ENCODE measurements around the gene SLC9A8. TPM values are rescaled to one million over a fixed set of nuclear protein-coding genes. Genes with fewer than 3 reads are reported as not detected.

SLC9A8 gene
- total RNA-seq, 1 experiment from 2014 or later: 6.7 TPM

DNA sequence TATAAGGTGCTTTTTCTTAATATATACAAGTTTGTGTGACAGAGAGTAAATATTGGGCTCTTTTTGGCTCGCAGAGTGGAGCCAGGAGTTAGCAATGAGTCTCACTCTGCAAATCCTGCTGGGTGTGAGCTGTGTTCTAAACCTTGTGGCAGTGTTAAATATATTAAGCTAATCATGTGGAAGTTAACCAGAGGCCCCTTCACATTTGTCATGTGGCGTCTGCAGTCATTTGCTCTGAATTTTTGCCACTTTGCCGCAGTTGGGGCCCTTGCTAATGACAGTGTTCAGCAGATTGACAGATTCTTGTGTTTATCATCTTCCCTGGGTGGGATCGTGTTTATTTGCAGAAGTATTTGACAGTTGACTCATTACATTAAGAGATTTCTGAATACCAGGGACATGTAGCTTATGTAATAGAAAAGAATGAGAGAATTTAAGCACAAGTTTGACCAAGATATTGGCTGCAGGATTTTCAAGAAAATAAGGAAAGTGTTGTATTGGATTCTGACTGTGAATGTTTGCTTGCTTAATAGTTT, 64.8 kb downstream of the SLC9A8 start:
- ChIA-PET CTCF (interaction anchor here (0.8 kb wide), 1 partner anchor 11 kb away, joined by 3 read pairs; no protein-coding TSS in a partner anchor), RAD21 (ENCODE audit: low non-redundant PET in 1 of 2, low total read pairs in 2 of 2, uncharacterized antibody in 2 of 2, unreplicated experiment in 2 of 2) (no interaction called here), POLR2A (no interaction called here)
- intact Hi-C loops (cut with micrococcal nuclease): no loop called here
- H2AFZ ChIP-seq (ENCODE audit: low read depth, low read length, poor library complexity, severe bottlenecking): no peak overlapping the region
- no peak overlapping the region for H3K9ac ChIP-seq (ENCODE audit: low read length)
- H3K9me3 ChIP-seq (ENCODE audit: control insufficient read depth in 1 of 2, insufficient read depth in 1 of 2, low read depth in 1 of 2, low read length in 2 of 2): no peaks in the 10 kb centered on the region
- H3K4me1 ChIP-seq (ENCODE audit: control insufficient read depth in 1 of 2, insufficient read depth in 2 of 2, low read length in 2 of 2): no peaks in the 10 kb centered on the region
- H4K20me1 ChIP-seq (ENCODE audit: insufficient read depth): no peaks in the 10 kb centered on the region
- TF ChIP-seq EZH2 (IDR thresholded peaks at IDR 0.05) (no peak), FOSL1 (IDR thresholded peaks at IDR 0.05; ENCODE audit: low read depth) (no peak), ZFX (IDR thresholded peaks at IDR 0.05) (no peak), POLR2AphosphoS5 (IDR thresholded peaks at IDR 0.05; ENCODE audit: low read depth, low read length) (no peak), SIN3A (IDR thresholded peaks at IDR 0.05; ENCODE audit: low read depth) (no peak), EZH2phosphoT487 (IDR thresholded peaks at IDR 0.05; ENCODE audit: borderline replicate concordance) (no peak), YY1 (IDR thresholded peaks at IDR 0.05; ENCODE audit: extremely low read depth, insufficient replicate concordance, low read depth, low read length) (no peak), TCF7L2 (IDR thresholded peaks at IDR 0.05; ENCODE audit: borderline replicate concordance, extremely low read depth, insufficient read depth, insufficient read length) (no peak)
- no peak overlapping the region for H3K4me2 ChIP-seq (ENCODE audit: low read length)
- no TSS peak for BruUV-seq (replicated peaks)
- ATAC-seq (no peak), DNase-seq (ENCODE audit: low read depth, low spot score) (no peak)
- no peaks in the 10 kb centered on the region for H3K36me3 ChIP-seq (ENCODE audit: control insufficient read depth in 1 of 2, insufficient read depth in 2 of 2, low read length in 2 of 2)
- no peaks in the 10 kb centered on the region for H3K27me3 ChIP-seq (ENCODE audit: insufficient read depth, low read length)
- H3K79me2 ChIP-seq (ENCODE audit: insufficient read depth, low read length): no peaks in the 10 kb centered on the region
- no peak overlapping the region for H3K4me3 ChIP-seq (replicated peaks in 1 of 2; ENCODE audit: low read depth in 1 of 2, low read length in 2 of 2)
- H3K27ac ChIP-seq (ENCODE audit: low read depth, low read length): no peak overlapping the region
- no peaks in the 10 kb centered on the region for H3K9me2 ChIP-seq (ENCODE audit: insufficient read depth)

DNA sequence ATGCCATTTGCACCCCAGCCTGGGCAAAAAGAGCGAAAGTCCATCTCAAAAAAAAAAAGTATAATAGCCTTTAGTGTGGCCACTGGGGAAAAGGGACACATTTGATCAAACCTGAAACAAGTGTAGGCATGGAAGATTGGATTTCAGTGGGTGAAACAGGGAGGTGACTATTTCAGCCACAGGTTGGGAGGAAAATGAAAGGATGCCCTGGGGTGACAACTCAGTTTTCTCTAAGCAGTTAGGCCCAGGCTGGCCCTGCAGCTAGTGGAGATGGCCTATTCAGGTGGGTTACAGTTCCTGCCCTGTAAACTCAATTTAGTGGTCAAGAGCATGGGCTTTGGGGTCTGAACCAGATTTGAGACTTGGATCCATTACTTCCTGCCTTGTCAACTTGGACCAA, 66.3 kb downstream of the SLC9A8 start:
- Histone ChIP-seq H3K4me3 (replicated peaks in 1 of 2; ENCODE audit: low read depth in 1 of 2, low read length in 2 of 2) (no peak overlapping the region), H3K4me1 (ENCODE audit: control insufficient read depth in 1 of 2, insufficient read depth in 2 of 2, low read length in 2 of 2) (no peaks in the 10 kb centered on the region), H2AFZ (ENCODE audit: low read depth, low read length, poor library complexity, severe bottlenecking) (no peak overlapping the region), H3K9ac (ENCODE audit: low read length) (no peak overlapping the region), H3K27me3 (ENCODE audit: insufficient read depth, low read length) (no peaks in the 10 kb centered on the region), H3K4me2 (ENCODE audit: low read length) (no peak overlapping the region), H3K36me3 (ENCODE audit: control insufficient read depth in 1 of 2, insufficient read depth in 2 of 2, low read length in 2 of 2) (no peaks in the 10 kb centered on the region), H3K9me3 (ENCODE audit: control insufficient read depth in 1 of 2, insufficient read depth in 1 of 2, low read depth in 1 of 2, low read length in 2 of 2) (no peaks in the 10 kb centered on the region), H3K27ac (ENCODE audit: low read depth, low read length) (no peak overlapping the region), H3K79me2 (ENCODE audit: insufficient read depth, low read length) (no peaks in the 10 kb centered on the region), H3K9me2 (ENCODE audit: insufficient read depth) (no peaks in the 10 kb centered on the region), H4K20me1 (ENCODE audit: insufficient read depth) (no peaks in the 10 kb centered on the region)
- no TSS peak for BruUV-seq (replicated peaks)
- TF ChIP-seq TCF7L2 (IDR thresholded peaks at IDR 0.05; ENCODE audit: borderline replicate concordance, extremely low read depth, insufficient read depth, insufficient read length): no peak
- no peak for TF ChIP-seq RAD21 (IDR thresholded peaks at IDR 0.05; ENCODE audit: low read depth)
- TF ChIP-seq, protein P1, sequence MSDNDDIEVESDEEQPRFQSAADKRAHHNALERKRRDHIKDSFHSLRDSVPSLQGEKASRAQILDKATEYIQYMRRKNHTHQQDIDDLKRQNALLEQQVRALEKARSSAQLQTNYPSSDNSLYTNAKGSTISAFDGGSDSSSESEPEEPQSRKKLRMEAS (IDR thresholded peaks at IDR 0.05): no peak
- no peak for TF ChIP-seq YY1 (IDR thresholded peaks at IDR 0.05; ENCODE audit: extremely low read depth, insufficient replicate concordance, low read depth, low read length)
- TF ChIP-seq POLR2AphosphoS5 (IDR thresholded peaks at IDR 0.05; ENCODE audit: low read depth, low read length): no peak
- TF ChIP-seq ELF1 (IDR thresholded peaks at IDR 0.05; ENCODE audit: borderline replicate concordance, low read depth): no peak
- TF ChIP-seq, protein P2, sequence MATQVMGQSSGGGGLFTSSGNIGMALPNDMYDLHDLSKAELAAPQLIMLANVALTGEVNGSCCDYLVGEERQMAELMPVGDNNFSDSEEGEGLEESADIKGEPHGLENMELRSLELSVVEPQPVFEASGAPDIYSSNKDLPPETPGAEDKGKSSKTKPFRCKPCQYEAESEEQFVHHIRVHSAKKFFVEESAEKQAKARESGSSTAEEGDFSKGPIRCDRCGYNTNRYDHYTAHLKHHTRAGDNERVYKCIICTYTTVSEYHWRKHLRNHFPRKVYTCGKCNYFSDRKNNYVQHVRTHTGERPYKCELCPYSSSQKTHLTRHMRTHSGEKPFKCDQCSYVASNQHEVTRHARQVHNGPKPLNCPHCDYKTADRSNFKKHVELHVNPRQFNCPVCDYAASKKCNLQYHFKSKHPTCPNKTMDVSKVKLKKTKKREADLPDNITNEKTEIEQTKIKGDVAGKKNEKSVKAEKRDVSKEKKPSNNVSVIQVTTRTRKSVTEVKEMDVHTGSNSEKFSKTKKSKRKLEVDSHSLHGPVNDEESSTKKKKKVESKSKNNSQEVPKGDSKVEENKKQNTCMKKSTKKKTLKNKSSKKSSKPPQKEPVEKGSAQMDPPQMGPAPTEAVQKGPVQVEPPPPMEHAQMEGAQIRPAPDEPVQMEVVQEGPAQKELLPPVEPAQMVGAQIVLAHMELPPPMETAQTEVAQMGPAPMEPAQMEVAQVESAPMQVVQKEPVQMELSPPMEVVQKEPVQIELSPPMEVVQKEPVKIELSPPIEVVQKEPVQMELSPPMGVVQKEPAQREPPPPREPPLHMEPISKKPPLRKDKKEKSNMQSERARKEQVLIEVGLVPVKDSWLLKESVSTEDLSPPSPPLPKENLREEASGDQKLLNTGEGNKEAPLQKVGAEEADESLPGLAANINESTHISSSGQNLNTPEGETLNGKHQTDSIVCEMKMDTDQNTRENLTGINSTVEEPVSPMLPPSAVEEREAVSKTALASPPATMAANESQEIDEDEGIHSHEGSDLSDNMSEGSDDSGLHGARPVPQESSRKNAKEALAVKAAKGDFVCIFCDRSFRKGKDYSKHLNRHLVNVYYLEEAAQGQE (IDR thresholded peaks at IDR 0.05; ENCODE audit: low read depth): no peak
- TF ChIP-seq, protein P3, sequence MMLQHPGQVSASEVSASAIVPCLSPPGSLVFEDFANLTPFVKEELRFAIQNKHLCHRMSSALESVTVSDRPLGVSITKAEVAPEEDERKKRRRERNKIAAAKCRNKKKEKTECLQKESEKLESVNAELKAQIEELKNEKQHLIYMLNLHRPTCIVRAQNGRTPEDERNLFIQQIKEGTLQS (IDR thresholded peaks at IDR 0.05): no peak
- TF ChIP-seq SRF (IDR thresholded peaks at IDR 0.05; ENCODE audit: low read depth): no peak
- TF ChIP-seq EGR1 (IDR thresholded peaks at IDR 0.05; ENCODE audit: low read depth): no peak
- no peak for TF ChIP-seq CEBPB (IDR thresholded peaks at IDR 0.05; ENCODE audit: low read depth)
- TF ChIP-seq FOSL1 (IDR thresholded peaks at IDR 0.05; ENCODE audit: low read depth): no peak
- no peak for TF ChIP-seq ZNF274 (IDR thresholded peaks at IDR 0.05; ENCODE audit: low read depth, low read length)
- TF ChIP-seq SIN3A (IDR thresholded peaks at IDR 0.05; ENCODE audit: low read depth): no peak
- TF ChIP-seq POLR2A (IDR thresholded peaks at IDR 0.05; ENCODE audit: borderline replicate concordance, extremely low read depth, insufficient read depth, insufficient read length): no peak
- TF ChIP-seq JUND (IDR thresholded peaks at IDR 0.05): no peak
- CTCF ChIA-PET: no interaction called here
- RAD21 ChIA-PET (ENCODE audit: low non-redundant PET in 1 of 2, low total read pairs in 2 of 2, uncharacterized antibody in 2 of 2, unreplicated experiment in 2 of 2): no interaction called here
- intact Hi-C loops (cut with micrococcal nuclease): no loop called here
- ATAC-seq: no peak
- DNase-seq (ENCODE audit: low read depth, low spot score): no peak
- POLR2A ChIA-PET: no interaction called here
